DND-41 (cell line): ENCODE data around the gene CTLA4.

ENCODE experiments used
- ATAC-seq: fragments of 200-7000 bp; cut with Tn5 transposase; 3 replicates; pipeline ENCODE4 v1.9.1; 2021; ENCODE audit warnings: low read depth; ENCODE audit not compliant: insufficient read depth
- DNase-seq: peaks from one replicate; pipeline ENCODE4 v3.0.0-alpha.2; 2020
- H2AFZ ChIP-seq: 2 replicates; pipeline ENCODE4 v1.6.0; 2012; ENCODE audit warnings: low read depth, low read length
- H3K27ac ChIP-seq: 2 replicates; pipeline ENCODE4 v1.5.1; 2012; ENCODE audit warnings: low read length, inconsistent platforms
- H3K27me3 ChIP-seq: fragments of 200-600 bp; sonication (generic); 2 replicates; pipeline ENCODE4 v1.6.0; 2012; ENCODE audit warnings: low read length, mild to moderate bottlenecking, inconsistent platforms; ENCODE audit not compliant: insufficient read depth, poor library complexity
- H3K36me3 ChIP-seq: 2 replicates; pipeline ENCODE4 v1.5.1; 2012; ENCODE audit warnings: low read length, inconsistent platforms; ENCODE audit not compliant: insufficient read depth
- H3K4me1 ChIP-seq: 2 replicates; pipeline ENCODE4 v1.5.1; 2012; ENCODE audit warnings: mild to moderate bottlenecking, low read length; ENCODE audit not compliant: insufficient read depth
- H3K4me2 ChIP-seq: 2 replicates; pipeline ENCODE4 v1.6.0; 2012; ENCODE audit warnings: mild to moderate bottlenecking, moderate library complexity, low read length, inconsistent platforms; ENCODE audit not compliant: insufficient read depth
- H3K4me3 ChIP-seq, 2 experiments: fragments of 200-600 bp in 1 of 2; shearing (Covaris generic) in 1 of 2; 2 replicates each; pipeline ENCODE4 v1.5.1; 2012 to 2016; ENCODE audit warnings: inconsistent platforms in 2 of 2, low read length in 2 of 2, mild to moderate bottlenecking in 2 of 2, low read depth in 1 of 2, moderate library complexity in 1 of 2
- H3K79me2 ChIP-seq: 2 replicates; pipeline ENCODE4 v1.6.0; 2012; ENCODE audit warnings: low read length, inconsistent platforms; ENCODE audit not compliant: insufficient read depth
- H3K9ac ChIP-seq: 2 replicates; pipeline ENCODE4 v1.6.0; 2012; ENCODE audit warnings: low read depth, mild to moderate bottlenecking, inconsistent platforms, low read length, moderate library complexity
- H3K9me3 ChIP-seq: 2 replicates; pipeline ENCODE4 v1.5.1; 2012; ENCODE audit warnings: low read length, moderate library complexity, mild to moderate bottlenecking, inconsistent platforms; ENCODE audit not compliant: insufficient read depth, severe bottlenecking
- H4K20me1 ChIP-seq: 2 replicates; pipeline ENCODE4 v1.6.0; 2012; ENCODE audit warnings: low read length; ENCODE audit not compliant: insufficient read depth
- CTCF ChIP-seq: IDR thresholded peaks from 2 replicates; pipeline ENCODE4 v1.5.1; 2012; ENCODE audit warnings: borderline replicate concordance, low read length, moderate library complexity, mild to moderate bottlenecking; ENCODE audit not compliant: poor library complexity, severe bottlenecking; ENCODE audit errors: extremely low read depth
- EZH2 ChIP-seq: IDR thresholded peaks from 3 replicates; pipeline ENCODE4 v1.6.1; 2012; ENCODE audit warnings: borderline replicate concordance, low read depth, mild to moderate bottlenecking, moderate library complexity, low read length, inconsistent platforms; ENCODE audit not compliant: severe bottlenecking

Gene CTLA4

GRCh38 chr2:203861197-203861596 is 6.4 kb upstream of the CTLA4 start:
- H4K20me1 ChIP-seq: no peaks in the 10 kb centered on the region
- DNase-seq (no peak), ATAC-seq (no peak)
- H3K4me3 ChIP-seq: no peak overlapping the region
- H3K79me2 ChIP-seq: no peaks in the 10 kb centered on the region
- H3K9ac ChIP-seq: no peak overlapping the region
- H3K4me2 ChIP-seq: no peak overlapping the region
- H2AFZ ChIP-seq: no peak overlapping the region
- H3K36me3 ChIP-seq: no peaks in the 10 kb centered on the region
- H3K27ac ChIP-seq: no peak overlapping the region
- TF ChIP-seq CTCF (no peak), EZH2 (no peak)
- no peaks in the 10 kb centered on the region for H3K27me3 ChIP-seq
- no peaks in the 10 kb centered on the region for H3K9me3 ChIP-seq
- no peaks in the 10 kb centered on the region for H3K4me1 ChIP-seq

GRCh38 chr2:203861607-203862006 is 6.0 kb upstream of the CTLA4 start:
- TF ChIP-seq EZH2 (no peak), CTCF (no peak)
- no peaks in the 10 kb centered on the region for H3K36me3 ChIP-seq
- DNase-seq: no peak
- H3K4me1 ChIP-seq: no peaks in the 10 kb centered on the region
- ATAC-seq: no peak
- H3K27me3 ChIP-seq: no peaks in the 10 kb centered on the region
- no peak overlapping the region for H3K4me2 ChIP-seq
- no peaks in the 10 kb centered on the region for H3K9me3 ChIP-seq
- H2AFZ ChIP-seq: no peak overlapping the region
- no peak overlapping the region for H3K9ac ChIP-seq
- H3K79me2 ChIP-seq: no peaks in the 10 kb centered on the region
- no peak overlapping the region for H3K27ac ChIP-seq
- no peaks in the 10 kb centered on the region for H4K20me1 ChIP-seq
- no peak overlapping the region for H3K4me3 ChIP-seq

- no peak overlapping the region for H3K4me2 ChIP-seq
- TF ChIP-seq EZH2: no peak
- no peak for TF ChIP-seq CTCF
- DNase-seq (peak; percentile 15), ATAC-seq (peak; percentile 64; the same call in 2 of the 3 replicates)
- H3K9me3 ChIP-seq: no peaks in the 10 kb centered on the region
- H3K9ac ChIP-seq: no peak overlapping the region
- H3K36me3 ChIP-seq: no peaks in the 10 kb centered on the region
- H3K4me3 ChIP-seq: no peak overlapping the region
- H3K79me2 ChIP-seq: no peaks in the 10 kb centered on the region
- peaks cover 22% of the 10 kb centered on the region for H3K4me1 ChIP-seq
- no peaks in the 10 kb centered on the region for H4K20me1 ChIP-seq
- H3K27ac ChIP-seq: no peak overlapping the region
- H3K27me3 ChIP-seq: no peaks in the 10 kb centered on the region
- no peak overlapping the region for H2AFZ ChIP-seq
Observed at GRCh38 chr2:203869223-203870042, 1.9 kb downstream of the CTLA4 start.

- ATAC-seq (no peak), DNase-seq (no peak)
- H3K9ac ChIP-seq: no peak overlapping the region
- H3K79me2 ChIP-seq: no peaks in the 10 kb centered on the region
- H3K9me3 ChIP-seq: no peaks in the 10 kb centered on the region
- no peak overlapping the region for H3K4me3 ChIP-seq
- H3K36me3 ChIP-seq: no peaks in the 10 kb centered on the region
- no peak for TF ChIP-seq CTCF
- TF ChIP-seq EZH2: no peak
- no peaks in the 10 kb centered on the region for H3K27me3 ChIP-seq
- H2AFZ ChIP-seq: no peak overlapping the region
- no peaks in the 10 kb centered on the region for H4K20me1 ChIP-seq
- H3K4me1 ChIP-seq: peaks cover 22% of the 10 kb centered on the region
- H3K4me2 ChIP-seq: no peak overlapping the region
- H3K27ac ChIP-seq: no peak overlapping the region
Observed at GRCh38 chr2:203870481-203870880, 2.9 kb downstream of the CTLA4 start.
